Kidney epithelial cell (primary cell): ENCODE results near the gene ZFHX3. TPM values are rescaled to one million over a fixed set of nuclear protein-coding genes. Genes with fewer than 3 reads are reported as not detected.

Experiments
- DNase-seq: peaks from one replicate; pipeline ENCODE4 v3.0.0-alpha.2; 2010; ENCODE audit warnings: low read depth
- H3K27me3 ChIP-seq: 2 replicates; pipeline ENCODE4 v1.6.0; 2011; ENCODE audit warnings: low read length; ENCODE audit not compliant: control insufficient read depth, insufficient read depth
- H3K36me3 ChIP-seq: 2 replicates; pipeline ENCODE4 v1.5.1; 2011; ENCODE audit warnings: low read length; ENCODE audit not compliant: control insufficient read depth, insufficient read depth
- H3K4me3 ChIP-seq: 2 replicates; pipeline ENCODE4 v1.5.1; 2011; ENCODE audit warnings: low read depth, mild to moderate bottlenecking, control low read depth, low read length
- total RNA-seq: library from RNA; depleted of rRNA; stranded (reverse); fragments of >200 nt; gene quantifications from 2 replicates; pipeline ENCODE4 v1.2.3, GENCODE V29; 2015
- TF ChIP-seq, protein P1 (sequence below): IDR thresholded peaks from 2 replicates; pipeline ENCODE4 v1.5.1; 2011; ENCODE audit warnings: mild to moderate bottlenecking, moderate library complexity, low read length, control low read depth, inconsistent platforms; ENCODE audit not compliant: insufficient read depth, poor library complexity, severe bottlenecking

The ZFHX3 gene
- total RNA-seq, result 19.9 and 29.0 TPM in 2 replicates

- DNase-seq, result no peak
- peak within 1 kb of the TSS; percentile 74 for H3K4me3 ChIP-seq
- H3K27me3 ChIP-seq, result no peaks in the 10 kb centered on the region
- TF ChIP-seq, protein P1, sequence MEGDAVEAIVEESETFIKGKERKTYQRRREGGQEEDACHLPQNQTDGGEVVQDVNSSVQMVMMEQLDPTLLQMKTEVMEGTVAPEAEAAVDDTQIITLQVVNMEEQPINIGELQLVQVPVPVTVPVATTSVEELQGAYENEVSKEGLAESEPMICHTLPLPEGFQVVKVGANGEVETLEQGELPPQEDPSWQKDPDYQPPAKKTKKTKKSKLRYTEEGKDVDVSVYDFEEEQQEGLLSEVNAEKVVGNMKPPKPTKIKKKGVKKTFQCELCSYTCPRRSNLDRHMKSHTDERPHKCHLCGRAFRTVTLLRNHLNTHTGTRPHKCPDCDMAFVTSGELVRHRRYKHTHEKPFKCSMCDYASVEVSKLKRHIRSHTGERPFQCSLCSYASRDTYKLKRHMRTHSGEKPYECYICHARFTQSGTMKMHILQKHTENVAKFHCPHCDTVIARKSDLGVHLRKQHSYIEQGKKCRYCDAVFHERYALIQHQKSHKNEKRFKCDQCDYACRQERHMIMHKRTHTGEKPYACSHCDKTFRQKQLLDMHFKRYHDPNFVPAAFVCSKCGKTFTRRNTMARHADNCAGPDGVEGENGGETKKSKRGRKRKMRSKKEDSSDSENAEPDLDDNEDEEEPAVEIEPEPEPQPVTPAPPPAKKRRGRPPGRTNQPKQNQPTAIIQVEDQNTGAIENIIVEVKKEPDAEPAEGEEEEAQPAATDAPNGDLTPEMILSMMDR, result no peak
- H3K36me3 ChIP-seq, result no peaks in the 10 kb centered on the region
Observed at GRCh38 chr16:73047536-73048291, at the start of gene ZFHX3. Gene ZFHX3, minus strand, starts transcription at chr16:73048128. Its CDS starts 87,983 bp downstream, at chr16:72960145.

DNA sequence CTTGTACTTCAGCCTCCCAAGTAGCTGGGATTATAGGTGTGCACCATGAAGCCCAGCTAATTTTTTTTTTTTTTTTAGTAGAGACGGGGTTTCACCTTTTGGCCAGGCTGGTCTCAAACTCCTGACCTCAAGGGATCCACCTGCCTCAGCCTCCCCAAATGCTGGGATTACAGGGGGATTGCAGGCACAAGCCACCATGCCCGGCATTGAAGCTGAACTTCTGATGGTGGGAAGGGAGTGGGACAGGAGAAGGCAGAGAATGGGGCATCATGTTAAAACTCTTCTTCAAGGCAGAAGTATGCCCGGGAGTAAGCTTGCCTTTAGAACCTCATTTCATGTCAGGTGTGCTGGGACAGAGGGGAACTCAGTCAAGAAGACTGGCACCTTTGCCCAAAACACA, 48.6 kb upstream of the ZFHX3 start:
- H3K4me3 ChIP-seq, result no peak overlapping the region
- DNase-seq, result no peak
- TF ChIP-seq, protein P1, result no peak
- no peaks in the 10 kb centered on the region for H3K27me3 ChIP-seq
- H3K36me3 ChIP-seq, result no peaks in the 10 kb centered on the region

- H3K4me3 ChIP-seq, result no peak overlapping the region
- no peak for DNase-seq
- TF ChIP-seq, protein P1, result no peak
Observed at GRCh38 chr16:73095885-73096421, 48.0 kb upstream of the ZFHX3 start.

DNA sequence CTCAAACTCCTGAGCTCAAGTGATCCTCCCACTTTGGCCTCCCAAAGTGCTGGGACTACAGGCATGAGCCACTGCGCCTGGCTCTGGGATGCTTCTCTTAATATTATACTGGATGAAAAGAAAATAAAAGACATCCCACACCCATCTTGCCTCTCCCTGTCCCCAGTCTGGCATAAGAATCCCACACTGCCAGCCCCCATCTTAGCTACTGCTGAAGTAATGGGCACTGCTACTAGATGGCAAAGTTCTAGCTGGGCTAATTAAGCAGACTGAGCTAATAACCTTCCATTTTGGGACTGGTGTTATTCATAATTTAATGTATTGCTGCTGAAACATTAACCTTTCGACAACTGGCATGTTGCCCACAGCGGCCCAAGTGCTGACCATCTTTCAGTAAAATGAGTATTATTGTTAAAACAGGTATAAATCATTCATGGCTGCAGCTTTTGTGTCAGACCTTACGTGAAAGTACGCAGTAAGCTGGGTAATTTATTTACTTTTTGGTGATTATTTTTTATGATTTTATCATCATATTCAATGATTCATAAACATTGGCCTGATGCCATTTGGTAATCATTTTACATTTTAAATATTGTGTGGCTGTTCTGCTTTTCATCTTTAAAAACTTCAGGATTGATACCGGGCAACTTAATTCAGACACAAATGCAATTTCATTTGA, 47.4 kb upstream of the ZFHX3 start:
- TF ChIP-seq, protein P1, result no peak
- no peak for DNase-seq
- Histone ChIP-seq H3K27me3 (no peaks in the 10 kb centered on the region), H3K36me3 (no peaks in the 10 kb centered on the region), H3K4me3 (no peak overlapping the region)

More at GRCh38 chr16:73095885-73096421, 48.0 kb upstream of the ZFHX3 start:
- H3K27me3 ChIP-seq, result no peaks in the 10 kb centered on the region
- H3K36me3 ChIP-seq, result no peaks in the 10 kb centered on the region

- Histone ChIP-seq H3K27me3 (no peaks in the 10 kb centered on the region), H3K36me3 (no peaks in the 10 kb centered on the region), H3K4me3 (no peak overlapping the region)
- TF ChIP-seq, protein P1, result no peak
- DNase-seq, result no peak
Observed at GRCh38 chr16:73094371-73094770, 46.4 kb upstream of the ZFHX3 start.
